ENCODE measurements around the gene KLHL3.

DNA sequence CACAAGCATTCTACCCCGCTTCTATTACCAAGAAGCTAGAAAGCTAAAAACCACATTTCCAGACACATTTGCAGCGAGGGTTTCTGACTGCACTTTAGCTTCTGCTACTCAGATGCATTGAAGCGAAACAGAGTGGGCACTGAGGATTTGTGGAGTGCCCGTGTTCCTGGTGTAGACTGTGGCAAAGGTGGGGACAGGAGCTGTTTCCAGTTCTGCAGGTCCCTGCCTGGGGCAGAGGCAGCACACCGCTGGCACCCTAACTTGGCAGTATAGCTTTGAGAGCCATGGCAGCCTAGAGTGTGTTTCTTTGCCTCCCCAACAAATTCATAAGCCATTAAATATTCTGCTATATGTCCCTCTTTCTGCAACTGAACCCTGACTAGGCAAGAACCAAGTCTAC, 128.1 kb downstream of the KLHL3 start:
- TF ChIP-seq, protein P1, sequence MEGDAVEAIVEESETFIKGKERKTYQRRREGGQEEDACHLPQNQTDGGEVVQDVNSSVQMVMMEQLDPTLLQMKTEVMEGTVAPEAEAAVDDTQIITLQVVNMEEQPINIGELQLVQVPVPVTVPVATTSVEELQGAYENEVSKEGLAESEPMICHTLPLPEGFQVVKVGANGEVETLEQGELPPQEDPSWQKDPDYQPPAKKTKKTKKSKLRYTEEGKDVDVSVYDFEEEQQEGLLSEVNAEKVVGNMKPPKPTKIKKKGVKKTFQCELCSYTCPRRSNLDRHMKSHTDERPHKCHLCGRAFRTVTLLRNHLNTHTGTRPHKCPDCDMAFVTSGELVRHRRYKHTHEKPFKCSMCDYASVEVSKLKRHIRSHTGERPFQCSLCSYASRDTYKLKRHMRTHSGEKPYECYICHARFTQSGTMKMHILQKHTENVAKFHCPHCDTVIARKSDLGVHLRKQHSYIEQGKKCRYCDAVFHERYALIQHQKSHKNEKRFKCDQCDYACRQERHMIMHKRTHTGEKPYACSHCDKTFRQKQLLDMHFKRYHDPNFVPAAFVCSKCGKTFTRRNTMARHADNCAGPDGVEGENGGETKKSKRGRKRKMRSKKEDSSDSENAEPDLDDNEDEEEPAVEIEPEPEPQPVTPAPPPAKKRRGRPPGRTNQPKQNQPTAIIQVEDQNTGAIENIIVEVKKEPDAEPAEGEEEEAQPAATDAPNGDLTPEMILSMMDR (IDR thresholded peaks at IDR 0.05; ENCODE audit: low read depth, low read length, poor library complexity, severe bottlenecking): no peak
- no peak for TF ChIP-seq EZH2phosphoT487 (IDR thresholded peaks at IDR 0.05; ENCODE audit: borderline replicate concordance, low read length)
